Fibroblast of the aortic adventitia (primary cell): ENCODE data around the gene VIP. TPM values are rescaled to one million over a fixed set of nuclear protein-coding genes. Genes with fewer than 3 reads are reported as not detected.

ENCODE experiments used
- DNase-seq: peaks from one replicate; pipeline ENCODE4 v3.0.0-alpha.2; 2010; ENCODE audit warnings: low read depth
- H3K4me3 ChIP-seq: 2 replicates; pipeline ENCODE4 v1.5.1; 2011; ENCODE audit warnings: low read depth, mild to moderate bottlenecking, control low read depth, low read length, moderate library complexity
- CTCF ChIP-seq: IDR thresholded peaks from 2 replicates; pipeline ENCODE4 v1.5.1; 2011; ENCODE audit warnings: mild to moderate bottlenecking, low read length, control low read depth, inconsistent platforms; ENCODE audit not compliant: insufficient read depth
- total RNA-seq: library from RNA; depleted of rRNA; stranded (reverse); fragments of >200 nt; gene quantifications from 2 replicates; pipeline ENCODE4 v1.2.3, GENCODE V29; 2012; ENCODE audit warnings: low replicate concordance

The VIP gene
- total RNA-seq, 1 donor, result not detected

GRCh38 chr6:152745509-152746171, 5.0 kb upstream of the VIP start:
- TF ChIP-seq CTCF, result no peak
- no peak for DNase-seq
- H3K4me3 ChIP-seq, result no peak overlapping the region

- TF ChIP-seq CTCF, result no peak
- no peak overlapping the region for H3K4me3 ChIP-seq
- DNase-seq, result peak; percentile 65
Observed at GRCh38 chr6:152746172-152746553, 4.4 kb upstream of the VIP start.

GRCh38 chr6:152748843-152749242, 1.8 kb upstream of the VIP start:
- TF ChIP-seq CTCF, result peak; percentile 25
- DNase-seq, result peak; percentile 55
- no peak overlapping the region for H3K4me3 ChIP-seq

- H3K4me3 ChIP-seq, result no peak overlapping the region
- DNase-seq, result no peak
- TF ChIP-seq CTCF, result no peak
Observed at GRCh38 chr6:152749336-152749735, 1.3 kb upstream of the VIP start.

GRCh38 chr6:152765331-152765730, 14.7 kb downstream of the VIP start:
- no peak for TF ChIP-seq CTCF
- no peak overlapping the region for H3K4me3 ChIP-seq
- no peak for DNase-seq

- TF ChIP-seq CTCF, result no peak
- no peak overlapping the region for H3K4me3 ChIP-seq
- DNase-seq, result no peak
Observed at GRCh38 chr6:152769159-152769558, 18.6 kb downstream of the VIP start.

- no peak overlapping the region for H3K4me3 ChIP-seq
- DNase-seq, result no peak
- TF ChIP-seq CTCF, result no peak
Observed at GRCh38 chr6:152769993-152770392, 19.4 kb downstream of the VIP start.
